Pons (tissue), 1 donor: ENCODE data around the gene TTC27.

ENCODE experiments used
- DNase-seq: peaks from one replicate; pipeline ENCODE4 v3.0.0-alpha.2; 2016; ENCODE audit warnings: low spot score

Gene TTC27

GRCh38 chr2:32668254-32668653, 40.4 kb downstream of the TTC27 start:
- no peak for DNase-seq

GRCh38 chr2:32671885-32672533, 44.2 kb downstream of the TTC27 start:
- no peak for DNase-seq

- DNase-seq = no peak
These were observed 51.0 kb downstream of the TTC27 start for GRCh38 chr2:32678825-32679224.

- no peak for DNase-seq
These were observed 53.1 kb downstream of the TTC27 start for GRCh38 chr2:32680942-32681341.

- DNase-seq = no peak
These were observed 55.8 kb downstream of the TTC27 start for GRCh38 chr2:32683520-32684086.

- DNase-seq = no peak
These were observed 60.7 kb downstream of the TTC27 start for GRCh38 chr2:32688541-32688940.

- no peak for DNase-seq
These were observed 63.8 kb downstream of the TTC27 start for GRCh38 chr2:32691678-32692077.

- DNase-seq = no peak
These were observed 68.6 kb downstream of the TTC27 start for GRCh38 chr2:32696439-32696838.

- no peak for DNase-seq
These were observed 69.3 kb downstream of the TTC27 start for GRCh38 chr2:32697156-32697555.

GRCh38 chr2:32699151-32699550, 71.3 kb downstream of the TTC27 start:
- DNase-seq = no peak

- DNase-seq = no peak
These were observed 74.0 kb downstream of the TTC27 start for GRCh38 chr2:32701806-32702205.

GRCh38 chr2:32702303-32703064, 74.6 kb downstream of the TTC27 start:
- DNase-seq = no peak

- no peak for DNase-seq
These were observed 79.1 kb downstream of the TTC27 start for GRCh38 chr2:32706815-32707579.

GRCh38 chr2:32711219-32711618, 83.4 kb downstream of the TTC27 start:
- DNase-seq = peak; percentile 76

GRCh38 chr2:32711908-32712501, 84.2 kb downstream of the TTC27 start:
- DNase-seq = no peak

- DNase-seq = no peak
These were observed 85.0 kb downstream of the TTC27 start for GRCh38 chr2:32712870-32713269.

GRCh38 chr2:32714521-32714920, 86.7 kb downstream of the TTC27 start:
- DNase-seq = no peak

GRCh38 chr2:32715391-32715841, 87.6 kb downstream of the TTC27 start:
- no peak for DNase-seq

GRCh38 chr2:32715981-32716380, 88.1 kb downstream of the TTC27 start:
- DNase-seq = no peak

- no peak for DNase-seq
These were observed 88.7 kb downstream of the TTC27 start for GRCh38 chr2:32716598-32716997.

- DNase-seq = no peak
These were observed 90.9 kb downstream of the TTC27 start for GRCh38 chr2:32718752-32719151.

- DNase-seq = no peak
These were observed 91.6 kb downstream of the TTC27 start for GRCh38 chr2:32719430-32719829.
